Measurements from ENCODE around the gene TK2.
"Not testable (repeated sequence)": the region's sequence is repeated elsewhere in the genome, so short reads cannot be mapped to it uniquely, and the experiment has no call there.

TK2 gene

GRCh38 chr16:66469947-66470546, 79.9 kb downstream of the TK2 start:
- DNase-seq (ENCODE audit: low read depth in 2 of 2, low spot score in 1 of 2) = no peak

- DNase-seq (ENCODE audit: low read depth in 2 of 2, low spot score in 1 of 2) = no peak
Observed at GRCh38 chr16:66469291-66469946, 80.5 kb downstream of the TK2 start.

- DNase-seq (ENCODE audit: low read depth in 2 of 2, low spot score in 1 of 2) = no peak
Observed at GRCh38 chr16:66468321-66468965, 81.5 kb downstream of the TK2 start.

GRCh38 chr16:66467611-66468010, 82.3 kb downstream of the TK2 start:
- DNase-seq (ENCODE audit: low read depth in 2 of 2, low spot score in 1 of 2) = no peak

- not testable (repeated sequence) for DNase-seq (ENCODE audit: low read depth in 2 of 2, low spot score in 1 of 2)
Observed at GRCh38 chr16:66466636-66467035, 83.3 kb downstream of the TK2 start.

GRCh38 chr16:66465946-66466345, 84.0 kb downstream of the TK2 start:
- DNase-seq (ENCODE audit: low read depth in 2 of 2, low spot score in 1 of 2) = not testable (repeated sequence)

GRCh38 chr16:66462912-66463311, 87.0 kb downstream of the TK2 start:
- no peak for DNase-seq (ENCODE audit: low read depth in 2 of 2, low spot score in 1 of 2)

- no peak for DNase-seq (ENCODE audit: low read depth in 2 of 2, low spot score in 1 of 2)
Observed at GRCh38 chr16:66460703-66461102, 89.2 kb downstream of the TK2 start.

GRCh38 chr16:66459878-66460277, 90.0 kb downstream of the TK2 start:
- DNase-seq (ENCODE audit: low read depth in 2 of 2, low spot score in 1 of 2) = no peak

GRCh38 chr16:66458853-66459252, 91.1 kb downstream of the TK2 start:
- no peak for DNase-seq (ENCODE audit: low read depth in 2 of 2, low spot score in 1 of 2)

- no peak for DNase-seq (ENCODE audit: low read depth in 2 of 2, low spot score in 1 of 2)
Observed at GRCh38 chr16:66458292-66458691, 91.6 kb downstream of the TK2 start.
